Body of pancreas (tissue), 4 donors: ENCODE measurements around the gene NME9. TPM values are rescaled to one million over a fixed set of nuclear protein-coding genes. Genes with fewer than 3 reads are reported as not detected.
"Not testable (repeated sequence)": the region's sequence is repeated elsewhere in the genome, so short reads cannot be mapped to it uniquely, and the experiment has no call there.

Experiments
- ATAC-seq: fragments of 150-250 bp; one replicate; pipeline ENCODE4 v1.9.1; 2016
- DNase-seq, 4 donors: peaks; one replicate each; pipeline ENCODE4 v3.0.0-alpha.2; 2019
- H3K27ac ChIP-seq, 4 donors: fragments of 200-600 bp; sonication (generic); 1 replicate in 3 of 4; 2 replicates in 1 of 4; pipeline versions ENCODE4 v1.5.1 to v1.6.1; 2016 to 2019; ENCODE audit warnings: mild to moderate bottlenecking in 1 of 4, mixed read lengths in 1 of 4, moderate library complexity in 1 of 4
- H3K27me3 ChIP-seq, 2 donors: fragments of 200-600 bp; sonication (generic); one replicate each; pipeline ENCODE4 v1.6.0; 2016; ENCODE audit warnings: mild to moderate bottlenecking in 1 of 2
- H3K36me3 ChIP-seq, 2 donors: fragments of 200-600 bp; sonication (generic); replicated peaks in 1 of 2; 2 replicates each; pipeline ENCODE4 v1.5.1; 2016; ENCODE audit warnings: low read depth in 2 of 2; ENCODE audit not compliant: insufficient read depth in 1 of 2
- H3K4me1 ChIP-seq: fragments of 200-600 bp; sonication (generic); one replicate; pipeline ENCODE4 v1.6.0; 2016
- H3K4me3 ChIP-seq, 2 donors: fragments of 200-600 bp; sonication (generic); 1 replicate in 1 of 2; 2 replicates in 1 of 2; pipeline ENCODE4 v1.5.1; 2016 to 2019
- H3K9me3 ChIP-seq, 3 donors: fragments of 200-600 bp; sonication (generic); 1 replicate in 2 of 3; 2 replicates in 1 of 3; pipeline ENCODE4 v1.5.1; 2016
- CTCF ChIP-seq, 7 experiments: fragments of 450-650 bp in 4 of 7; fragments of 200-600 bp in 3 of 7; sonication (generic) in 3 of 7; IDR thresholded peaks; one replicate each; pipeline ENCODE4 v1.5.1; 2016 to 2019; ENCODE audit warnings: antibody characterized with exemption in 7 of 7
- POLR2A ChIP-seq, 3 donors: fragments of 450-650 bp; IDR thresholded peaks; one replicate each; pipeline ENCODE4 v1.6.1; 2016; ENCODE audit warnings: antibody characterized with exemption in 3 of 3, mild to moderate bottlenecking in 2 of 3
- WGBS, 2 donors: methylation state at CpG; one replicate each; pipeline ENCODE4 v1.1.5; 2017; 5-methylcytosine and 5-hydroxymethylcytosine counted together
- intact Hi-C: fragments of 100-400 bp; cut with DNase I; formaldehyde crosslinking; loops from one replicate; pipeline ENCODE4 v1.15.1; 2023
- total RNA-seq, 2 donors: library from RNA; depleted of rRNA; stranded (reverse); fragments of >200 nt; gene quantifications; one replicate each; pipeline ENCODE4 v1.1.0, GENCODE V29; 2016

Gene NME9
- total RNA-seq = 1 to 10 TPM in 1 of 2 donors, not detected in 1; 1.3 TPM

- Histone ChIP-seq H3K27me3 (no peaks in the 10 kb centered on the region), H3K4me1 (peaks cover 13% of the 10 kb centered on the region), H3K27ac (peak within 1 kb of the TSS in 3 of 4 donors; percentile 73 to 89 (median 87)), H3K9me3 (no peaks in the 10 kb centered on the region), H3K4me3 (peak within 1 kb of the TSS; percentile 7 to 47), H3K36me3 (no peaks in the 10 kb centered on the region)
- TF ChIP-seq CTCF (IDR thresholded peaks at IDR 0.05) (peak; percentile 64 to 79 (median 65)), POLR2A (IDR thresholded peaks at IDR 0.05) (peak in 2 of 3 donors; percentile 58 to 70)
- ATAC-seq (peak; percentile 91), DNase-seq (peak; percentile 90 to 95 (median 94))
- 0 to 3% methylated on average over 8 to 60 of the region's 62 CpGs for WGBS, 2 donors
- intact Hi-C loops = no loop called here
Measured at GRCh38 chr3:138329127-138329983, at the start of gene NME9. Gene NME9 (minus strand): TSS chr3:138329851. CDS start chr3:138329335, 516 bp downstream.

GRCh38 chr3:138378990-138379389, 49.3 kb upstream of the NME9 start:
- ATAC-seq = no peak
- intact Hi-C loops = no loop called here
- Histone ChIP-seq H3K27me3 (no peaks in the 10 kb centered on the region), H3K4me1 (peaks cover 14% of the 10 kb centered on the region), H3K9me3 (no peaks in the 10 kb centered on the region), H3K4me3 (no peak overlapping the region), H3K36me3 (no peaks in the 10 kb centered on the region), H3K27ac (no peak overlapping the region)
- DNase-seq = no peak
- TF ChIP-seq POLR2A (IDR thresholded peaks at IDR 0.05) (no peak), CTCF (IDR thresholded peaks at IDR 0.05) (no peak)
- WGBS, 2 donors = 83 to 91% methylated on average over 1 of the region's 1 CpG

- no peak for DNase-seq
- WGBS, 2 donors = 85 to 87% methylated on average over 5 of the region's 5 CpGs
Measured at GRCh38 chr3:138378331-138378730, 48.7 kb upstream of the NME9 start.

GRCh38 chr3:138377804-138378203, 48.2 kb upstream of the NME9 start:
- Histone ChIP-seq H3K36me3 (no peaks in the 10 kb centered on the region), H3K9me3 (no peaks in the 10 kb centered on the region), H3K27me3 (no peaks in the 10 kb centered on the region), H3K4me3 (no peak overlapping the region), H3K27ac (no peak overlapping the region), H3K4me1 (peaks cover 14% of the 10 kb centered on the region)
- 89 to 98% methylated on average over 5 of the region's 5 CpGs for WGBS, 2 donors
- DNase-seq = no peak
- intact Hi-C loops = no loop called here
- TF ChIP-seq CTCF (IDR thresholded peaks at IDR 0.05) = no peak
- TF ChIP-seq POLR2A (IDR thresholded peaks at IDR 0.05) = no peak
- no peak for ATAC-seq

More at GRCh38 chr3:138378331-138378730, 48.7 kb upstream of the NME9 start:
- Histone ChIP-seq H3K27ac (no peak overlapping the region), H3K36me3 (no peaks in the 10 kb centered on the region), H3K4me3 (no peak overlapping the region), H3K9me3 (no peaks in the 10 kb centered on the region), H3K4me1 (peaks cover 14% of the 10 kb centered on the region), H3K27me3 (no peaks in the 10 kb centered on the region)
- no peak for ATAC-seq
- intact Hi-C loops = no loop called here
- no peak for TF ChIP-seq CTCF (IDR thresholded peaks at IDR 0.05)
- TF ChIP-seq POLR2A (IDR thresholded peaks at IDR 0.05) = no peak

- H3K4me3 ChIP-seq, H3K36me3 ChIP-seq, DNase-seq, H3K27me3 ChIP-seq, intact Hi-C loops, H3K9me3 ChIP-seq, ATAC-seq, H3K27ac ChIP-seq: not testable (repeated sequence)
- 89 to 93% methylated on average over 11 of the region's 11 CpGs for WGBS, 2 donors
- H3K4me1 ChIP-seq = peaks cover 11% of the 10 kb centered on the region
Measured at GRCh38 chr3:138377212-138377611, 47.6 kb upstream of the NME9 start.
